Ecto neural progenitor cell (in vitro differentiated cells): ENCODE measurements around the gene ARL4D.
"Not testable (repeated sequence)": the region's sequence is repeated elsewhere in the genome, so short reads cannot be mapped to it uniquely, and the experiment has no call there.

Source experiments
- DNase-seq: peaks from one replicate; pipeline ENCODE4 v3.0.0-alpha.2; 2018; ENCODE audit warnings: low spot score

ARL4D gene

DNA sequence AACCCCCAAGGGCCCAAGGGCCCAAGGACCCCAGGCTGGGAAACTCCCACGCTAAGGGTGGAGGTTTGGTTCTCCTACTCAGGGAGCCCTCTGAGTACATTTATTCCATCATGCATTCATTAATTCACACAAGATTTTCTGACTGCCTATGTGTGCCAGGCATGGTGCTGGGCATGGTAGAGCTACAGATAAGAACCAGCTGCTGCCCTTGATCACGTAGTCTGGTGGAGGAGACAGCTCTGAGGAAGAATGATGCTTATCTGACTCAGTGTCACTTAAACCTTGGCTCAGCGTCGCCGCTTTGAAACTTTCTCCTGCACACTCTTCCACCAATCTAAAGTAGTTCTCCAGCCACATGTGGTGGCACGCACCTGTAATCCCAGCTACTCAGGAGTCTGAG lies 3.6 kb upstream of the ARL4D start:
- no peak for DNase-seq

DNA sequence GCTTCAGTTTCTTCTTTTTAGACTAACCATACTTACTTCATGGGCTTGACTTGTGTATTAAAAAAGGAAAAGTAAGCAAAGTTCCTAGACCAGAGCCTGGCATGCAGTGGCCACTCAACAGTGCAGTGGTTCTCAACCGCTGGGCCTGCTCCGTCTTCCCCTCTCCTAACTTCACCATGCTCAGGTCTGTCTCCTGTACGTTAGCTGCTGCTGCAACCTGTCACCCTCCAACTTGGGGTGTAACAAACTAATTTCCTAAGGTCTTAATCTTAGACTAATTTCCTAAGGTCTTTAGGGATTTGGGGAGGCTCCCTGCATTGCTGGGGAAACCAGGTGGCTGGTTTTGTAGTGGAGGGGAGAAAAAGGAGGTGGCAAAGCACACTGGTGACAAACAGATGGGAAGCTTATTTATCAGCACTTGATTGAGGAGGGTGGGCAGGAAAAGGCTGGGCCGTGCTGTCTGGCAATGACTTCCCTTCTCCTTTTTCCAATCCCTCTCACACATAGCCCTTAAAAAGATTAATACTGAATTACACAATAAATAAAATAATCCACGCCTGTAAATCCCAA lies 2.2 kb upstream of the ARL4D start:
- DNase-seq = no peak

- no peak for DNase-seq
These were observed 1.1 kb downstream of the ARL4D start for GRCh38 chr17:43399839-43400328.

DNA sequence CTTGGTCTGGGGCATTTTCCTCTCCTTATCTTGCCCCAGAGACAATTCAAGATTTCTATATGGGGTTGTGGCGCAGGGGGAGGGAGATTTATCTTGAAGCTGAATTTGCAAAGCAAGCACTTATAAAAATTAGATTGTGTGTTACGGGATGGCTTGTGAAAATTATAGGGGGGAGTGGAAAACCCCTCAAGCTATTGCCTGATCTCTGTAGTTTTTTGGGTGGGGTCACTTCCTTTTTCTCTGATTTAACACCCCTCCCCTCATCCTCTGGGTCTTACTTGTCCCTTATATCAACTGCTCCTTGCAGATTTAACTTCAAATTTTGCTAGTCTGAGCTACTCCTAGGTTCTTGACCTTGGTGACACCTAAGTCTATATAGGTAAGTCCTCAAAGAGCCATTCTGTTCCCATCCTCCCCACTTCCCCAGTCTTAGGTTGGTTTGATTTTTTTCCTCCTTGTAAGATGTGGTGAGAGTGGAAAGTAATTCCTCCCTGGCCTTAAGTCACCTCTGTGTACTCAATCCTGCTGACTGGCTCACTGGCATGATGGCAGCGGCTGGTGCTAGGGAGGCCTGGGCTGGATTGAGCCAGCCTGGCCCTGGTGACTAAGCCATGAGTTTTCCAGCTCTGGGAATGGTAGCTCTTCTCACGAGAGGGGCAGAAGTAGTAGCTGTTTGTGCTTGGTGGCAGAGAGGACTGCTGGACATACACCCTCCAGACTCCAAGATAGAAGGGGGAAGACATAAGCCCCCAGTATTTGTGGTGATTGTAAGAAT lies 2.3 kb downstream of the ARL4D start:
- DNase-seq = no peak

GRCh38 chr17:43402078-43402477 lies 3.3 kb downstream of the ARL4D start:
- DNase-seq = no peak

- no peak for DNase-seq
These were observed 3.8 kb downstream of the ARL4D start for GRCh38 chr17:43402567-43402966.

GRCh38 chr17:43403846-43404245 lies 5.1 kb downstream of the ARL4D start:
- no peak for DNase-seq

DNA sequence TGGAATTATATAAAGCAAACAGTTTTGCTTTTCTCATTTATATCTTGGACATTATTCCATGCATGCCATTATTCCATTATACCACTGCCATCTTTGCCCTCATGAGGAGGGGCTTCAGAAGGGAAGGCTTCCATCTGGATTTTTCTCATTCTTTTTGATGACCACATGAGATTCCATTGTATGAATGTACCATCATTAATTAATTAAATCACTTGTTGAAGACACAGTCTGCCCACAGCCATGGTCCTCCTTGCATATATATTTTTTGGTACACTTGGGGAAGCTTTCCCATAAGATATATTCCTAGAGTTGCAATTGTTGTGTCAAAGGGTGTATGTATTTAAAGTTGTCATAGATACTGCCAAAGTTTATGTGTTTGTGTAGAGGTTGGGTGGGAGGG lies 7.1 kb downstream of the ARL4D start:
- DNase-seq = no peak

GRCh38 chr17:43406676-43407645 lies 8.2 kb downstream of the ARL4D start:
- DNase-seq = no peak

DNA sequence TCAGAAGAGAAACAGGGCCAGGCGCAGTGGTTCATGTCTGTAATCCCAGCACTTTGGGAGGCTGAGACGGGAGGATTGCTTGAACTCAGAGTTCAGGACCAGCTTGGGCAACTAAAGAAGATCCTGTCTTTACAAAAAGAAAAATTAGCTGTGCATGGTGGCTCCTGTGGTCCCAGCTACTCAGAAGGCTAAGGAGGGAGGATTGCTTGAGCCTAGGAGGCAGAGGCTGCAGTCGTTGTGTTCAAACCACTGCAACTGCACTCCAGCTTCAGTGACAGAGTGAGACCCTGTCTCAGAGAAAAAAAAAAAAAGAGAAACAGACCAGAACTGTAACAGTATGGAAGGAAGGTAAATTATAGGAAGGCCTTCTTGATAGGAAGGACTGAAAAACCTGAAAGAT lies 10.3 kb downstream of the ARL4D start:
- no peak for DNase-seq

DNA sequence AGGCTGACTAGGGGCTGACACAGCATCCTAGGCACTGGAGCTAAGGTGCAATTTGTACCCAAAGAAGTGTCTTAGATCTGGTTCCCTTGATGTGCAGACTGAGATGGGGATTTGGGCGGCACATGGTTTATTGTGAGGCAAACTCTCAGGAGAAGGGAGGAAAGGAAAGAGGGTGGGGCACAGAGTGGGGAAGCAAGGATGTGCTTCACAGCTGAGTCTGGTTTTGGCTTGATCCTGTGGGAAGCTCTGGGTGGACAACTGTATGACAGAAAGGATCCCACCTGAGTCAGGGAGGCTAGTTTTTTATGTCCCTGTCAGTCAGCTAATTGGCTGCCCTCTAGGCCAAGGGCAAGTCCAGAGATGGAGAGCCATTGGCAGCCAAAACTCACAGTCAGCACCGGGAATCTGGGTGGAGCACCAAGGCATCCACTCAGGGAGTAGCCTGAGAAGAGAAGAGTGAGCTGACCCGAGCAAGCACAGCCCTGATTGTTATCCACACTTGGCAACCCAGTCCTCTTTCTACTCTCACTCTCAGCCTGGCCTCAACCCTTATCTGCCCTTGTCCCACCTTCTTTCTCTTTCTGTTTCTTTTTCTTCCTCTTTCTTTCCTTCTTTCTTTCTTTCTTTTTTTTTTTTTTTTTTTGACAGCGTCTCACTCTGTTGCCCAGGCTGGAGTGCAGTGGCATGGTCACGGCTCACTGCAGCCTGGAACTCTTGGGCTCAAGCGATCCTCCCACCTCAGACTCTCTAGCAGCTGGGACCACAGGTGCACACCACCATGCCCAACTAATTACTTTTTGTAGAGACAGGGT lies 12.0 kb downstream of the ARL4D start:
- no peak for DNase-seq

DNA sequence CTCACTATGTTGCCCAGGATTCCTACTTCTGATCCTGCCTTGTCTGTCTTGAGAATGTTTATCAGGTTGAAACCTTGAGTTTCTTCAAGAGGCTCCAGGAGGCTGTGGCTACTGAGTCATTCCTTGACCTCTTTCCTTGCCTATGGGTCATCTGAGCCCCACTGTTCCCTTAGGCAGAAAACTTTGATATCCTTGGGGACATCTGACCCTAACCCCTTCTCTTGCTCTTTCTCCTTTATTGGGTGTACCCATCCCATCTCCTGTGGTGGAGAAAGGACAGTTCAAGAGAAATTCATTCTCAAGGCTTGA lies 12.5 kb downstream of the ARL4D start:
- no peak for DNase-seq

- DNase-seq = no peak
These were observed 13.0 kb downstream of the ARL4D start for GRCh38 chr17:43411749-43412148.

DNA sequence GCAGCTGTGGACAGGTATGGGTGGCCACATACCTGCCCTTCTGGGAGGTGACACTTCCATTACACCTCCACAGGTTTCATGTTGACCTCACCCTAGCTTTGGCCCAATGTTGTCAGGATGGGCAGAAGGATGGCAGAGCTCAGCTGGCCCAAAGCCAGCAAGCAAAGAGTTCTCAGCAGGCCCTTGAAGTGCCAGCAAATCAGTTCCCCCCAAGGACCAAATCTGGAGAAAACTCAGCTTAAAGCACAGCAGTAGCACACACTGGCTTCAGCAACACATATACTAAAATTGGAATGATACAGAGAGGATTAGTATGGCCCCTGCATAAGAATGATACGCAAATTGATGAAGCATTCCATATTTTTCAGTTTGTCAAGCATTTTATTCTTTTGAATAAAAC lies 13.4 kb downstream of the ARL4D start:
- DNase-seq = no peak

DNA sequence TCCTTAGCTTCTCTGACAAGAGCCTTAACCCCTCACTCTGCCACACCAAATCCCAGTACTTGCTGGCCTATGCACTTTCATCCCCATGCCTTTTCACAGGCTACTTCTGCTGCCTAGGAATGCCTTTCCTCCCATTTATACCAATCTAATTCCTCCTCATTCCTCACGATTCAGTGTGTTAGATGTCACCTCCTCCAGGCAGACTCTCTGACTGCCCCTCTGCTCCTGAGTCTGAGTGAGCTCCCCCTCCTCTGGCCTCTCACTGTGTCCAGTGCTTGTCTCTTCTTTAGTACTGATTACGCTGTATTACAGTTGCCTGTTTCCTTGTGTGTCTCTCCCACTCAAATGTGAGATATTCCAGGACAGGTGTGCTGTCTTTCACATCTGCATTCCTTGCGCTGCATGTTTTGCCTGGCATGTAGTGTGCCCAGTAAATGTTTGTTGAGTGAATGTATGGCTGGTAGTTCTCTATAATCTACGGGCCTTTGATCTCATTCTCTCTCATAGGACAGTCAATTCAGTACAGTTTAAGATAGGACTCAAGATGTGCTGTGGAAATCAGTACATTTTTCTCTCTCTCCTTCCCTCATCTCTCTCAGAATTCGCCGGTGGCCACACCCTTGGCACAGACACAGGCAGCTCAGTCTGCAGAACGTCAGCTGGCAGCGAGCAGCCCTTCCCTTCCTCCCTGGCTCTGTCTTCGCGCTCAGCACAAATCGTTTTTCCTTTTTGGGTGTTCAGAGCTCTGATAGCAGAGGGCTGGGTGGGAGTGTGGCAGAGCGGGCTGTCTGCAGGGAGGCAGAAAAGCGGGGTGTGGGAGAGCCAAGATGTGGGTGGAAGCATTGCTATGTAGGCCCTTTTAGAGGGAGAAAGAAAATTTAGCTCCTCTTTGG lies 18.5 kb downstream of the ARL4D start:
- DNase-seq = no peak

GRCh38 chr17:43418441-43419374 lies 19.9 kb downstream of the ARL4D start:
- DNase-seq = no peak

- not testable (repeated sequence) for DNase-seq
These were observed 20.6 kb downstream of the ARL4D start for GRCh38 chr17:43419375-43419882.

DNA sequence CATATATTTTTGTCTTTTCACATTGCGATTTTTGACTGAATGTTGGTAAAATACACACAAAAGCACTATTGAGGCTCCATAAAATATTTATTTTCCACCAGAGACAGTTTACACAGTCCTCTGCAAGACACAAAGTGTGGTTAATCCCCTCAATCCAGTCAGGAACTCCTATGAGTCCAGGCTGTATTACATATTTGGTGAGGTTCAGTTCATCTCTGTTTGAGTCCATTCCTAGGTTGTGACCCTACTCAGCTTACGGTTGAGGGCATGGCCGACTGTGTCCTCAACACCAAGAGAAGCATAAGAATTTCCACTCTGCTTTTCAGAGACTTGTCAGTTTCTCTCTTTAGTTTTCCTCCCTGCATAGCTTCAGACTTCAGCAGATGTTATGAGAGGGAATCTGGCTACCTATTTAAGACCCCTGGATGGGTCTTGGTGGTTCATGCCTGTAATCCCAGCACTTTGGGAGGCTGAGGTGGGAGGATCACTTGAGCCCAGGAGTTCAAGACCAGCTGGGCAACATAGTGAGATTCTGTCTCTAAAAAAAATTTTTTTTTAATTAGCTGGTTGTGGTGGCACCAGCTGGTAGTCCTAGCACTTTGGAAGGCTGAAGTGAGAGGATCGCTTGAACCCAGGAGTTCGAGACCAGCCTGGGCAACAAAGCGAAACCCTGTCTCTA lies 25.1 kb downstream of the ARL4D start:
- DNase-seq = no peak
